Bronchial epithelial cell (primary cell): Measurements from ENCODE around the gene MCF2L2. TPM values are rescaled to one million over a fixed set of nuclear protein-coding genes. Genes with fewer than 3 reads are reported as not detected.
A peak's percentile ranks its signal among the peaks of the same experiment; 100 is the strongest.

ENCODE experiments used
- DNase-seq: peaks from one replicate; pipeline ENCODE4 v3.0.0-alpha.2; 2010; ENCODE audit warnings: low read depth
- FAIRE-seq: peaks from 2 replicates; lab custom pipeline; 2011; peaks lifted over from hg19 to GRCh38; lab: Jason Lieb, UNC
- H3K27me3 ChIP-seq: 2 replicates; pipeline ENCODE4 v1.5.1; 2011; ENCODE audit warnings: low read length; ENCODE audit not compliant: control insufficient read depth, insufficient read depth
- H3K36me3 ChIP-seq: 2 replicates; pipeline ENCODE4 v1.5.1; 2011; ENCODE audit warnings: low read length; ENCODE audit not compliant: control insufficient read depth, insufficient read depth
- H3K4me3 ChIP-seq: 2 replicates; pipeline ENCODE4 v1.5.1; 2011; ENCODE audit warnings: mild to moderate bottlenecking, low read depth, low read length, control low read depth
- total RNA-seq: library from RNA; depleted of rRNA; stranded (reverse); fragments of >200 nt; gene quantifications from 2 replicates; pipeline ENCODE4 v1.2.1, GENCODE V29; 2014
- TF ChIP-seq, protein P1 (sequence below): IDR thresholded peaks from 2 replicates; pipeline ENCODE4 v1.5.1; 2011; ENCODE audit warnings: mild to moderate bottlenecking, moderate library complexity, low read length, control low read depth, inconsistent platforms; ENCODE audit not compliant: insufficient read depth, severe bottlenecking

Gene MCF2L2
- total RNA-seq, 1 donor from 2014 or later = 0.26 TPM

DNA sequence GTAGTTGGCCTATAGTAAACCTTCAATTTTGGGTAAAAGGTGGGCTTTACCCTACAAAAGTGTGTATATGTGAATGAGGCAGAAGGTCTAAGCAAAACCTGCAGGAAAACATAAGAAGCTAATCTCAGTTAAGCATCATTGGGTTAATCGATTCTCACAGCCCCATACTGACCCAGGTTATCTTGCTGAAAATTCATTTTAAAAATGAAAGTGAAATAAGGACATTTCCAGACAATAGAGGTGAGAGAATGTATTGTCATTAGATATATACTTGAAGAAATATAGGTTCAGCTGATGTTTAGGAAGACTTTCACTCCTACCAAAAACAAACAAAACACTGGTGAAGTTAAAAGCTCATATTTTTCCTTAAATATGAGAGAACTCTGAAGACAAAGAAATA, 85.6 kb downstream of the MCF2L2 start:
- Histone ChIP-seq H3K36me3 (no peaks in the 10 kb centered on the region), H3K4me3 (no peak overlapping the region), H3K27me3 (no peaks in the 10 kb centered on the region)
- FAIRE-seq = no peak
- DNase-seq = no peak
- TF ChIP-seq, protein P1, sequence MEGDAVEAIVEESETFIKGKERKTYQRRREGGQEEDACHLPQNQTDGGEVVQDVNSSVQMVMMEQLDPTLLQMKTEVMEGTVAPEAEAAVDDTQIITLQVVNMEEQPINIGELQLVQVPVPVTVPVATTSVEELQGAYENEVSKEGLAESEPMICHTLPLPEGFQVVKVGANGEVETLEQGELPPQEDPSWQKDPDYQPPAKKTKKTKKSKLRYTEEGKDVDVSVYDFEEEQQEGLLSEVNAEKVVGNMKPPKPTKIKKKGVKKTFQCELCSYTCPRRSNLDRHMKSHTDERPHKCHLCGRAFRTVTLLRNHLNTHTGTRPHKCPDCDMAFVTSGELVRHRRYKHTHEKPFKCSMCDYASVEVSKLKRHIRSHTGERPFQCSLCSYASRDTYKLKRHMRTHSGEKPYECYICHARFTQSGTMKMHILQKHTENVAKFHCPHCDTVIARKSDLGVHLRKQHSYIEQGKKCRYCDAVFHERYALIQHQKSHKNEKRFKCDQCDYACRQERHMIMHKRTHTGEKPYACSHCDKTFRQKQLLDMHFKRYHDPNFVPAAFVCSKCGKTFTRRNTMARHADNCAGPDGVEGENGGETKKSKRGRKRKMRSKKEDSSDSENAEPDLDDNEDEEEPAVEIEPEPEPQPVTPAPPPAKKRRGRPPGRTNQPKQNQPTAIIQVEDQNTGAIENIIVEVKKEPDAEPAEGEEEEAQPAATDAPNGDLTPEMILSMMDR = no peak

DNA sequence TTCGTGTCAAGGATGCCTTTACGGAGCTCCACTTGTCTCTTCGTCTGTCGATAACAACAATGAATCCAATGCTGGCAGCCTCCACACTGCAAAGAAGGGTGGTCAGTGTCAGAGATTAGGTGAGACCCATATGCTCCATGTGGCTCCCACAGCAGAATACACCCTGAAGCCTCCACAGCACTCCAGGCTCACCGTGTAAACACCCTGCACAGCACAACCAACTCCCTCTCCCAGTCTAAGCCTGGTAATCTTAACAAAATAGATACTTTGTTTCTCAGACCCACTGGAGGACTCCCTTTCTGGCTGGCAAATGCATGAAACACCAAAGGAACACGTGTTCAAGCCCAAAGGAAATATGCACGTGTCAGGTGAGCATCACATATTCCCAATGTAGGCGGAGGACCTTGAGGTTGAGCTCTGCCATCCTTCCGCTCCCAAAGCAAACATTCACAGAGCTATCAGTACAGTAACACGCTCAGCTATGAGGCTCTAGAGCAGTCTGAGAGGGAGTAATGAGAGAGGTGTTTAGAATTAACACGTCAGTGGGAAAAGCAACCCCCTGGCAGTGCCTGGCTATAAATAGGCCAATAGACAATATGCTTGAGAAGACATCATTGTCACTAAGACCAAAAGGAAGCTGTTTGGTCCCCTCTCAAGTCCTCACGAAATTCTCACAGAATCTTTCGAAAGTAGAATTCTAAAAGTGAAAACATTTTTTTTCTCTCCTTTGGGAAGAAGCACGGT, 86.7 kb downstream of the MCF2L2 start:
- no peak for FAIRE-seq
- TF ChIP-seq, protein P1 = no peak
- no peaks in the 10 kb centered on the region for H3K36me3 ChIP-seq
- no peak for DNase-seq
- H3K27me3 ChIP-seq = no peaks in the 10 kb centered on the region
- no peak overlapping the region for H3K4me3 ChIP-seq

DNA sequence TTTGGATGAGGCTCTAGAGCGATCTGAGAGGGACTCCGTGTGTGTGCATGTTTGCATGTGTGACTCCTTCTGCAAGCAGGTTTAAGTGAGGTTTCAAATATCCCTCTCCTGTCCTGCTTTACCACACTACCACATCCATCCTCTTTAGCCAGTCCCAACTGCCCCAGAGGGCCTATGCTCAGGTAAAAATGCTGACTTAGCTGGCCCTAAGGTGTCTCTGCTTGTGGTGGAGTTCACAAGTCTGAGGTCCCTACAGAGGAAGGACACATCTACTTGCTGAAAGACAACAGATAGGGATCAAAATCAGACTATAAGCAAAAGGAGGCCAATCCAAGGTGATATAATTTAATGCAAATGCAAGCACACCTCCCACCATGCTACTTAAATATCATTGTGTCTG, 88.2 kb downstream of the MCF2L2 start:
- TF ChIP-seq, protein P1 = no peak
- Histone ChIP-seq H3K36me3 (no peaks in the 10 kb centered on the region), H3K4me3 (no peak overlapping the region), H3K27me3 (no peaks in the 10 kb centered on the region)
- no peak for DNase-seq
- no peak for FAIRE-seq

DNA sequence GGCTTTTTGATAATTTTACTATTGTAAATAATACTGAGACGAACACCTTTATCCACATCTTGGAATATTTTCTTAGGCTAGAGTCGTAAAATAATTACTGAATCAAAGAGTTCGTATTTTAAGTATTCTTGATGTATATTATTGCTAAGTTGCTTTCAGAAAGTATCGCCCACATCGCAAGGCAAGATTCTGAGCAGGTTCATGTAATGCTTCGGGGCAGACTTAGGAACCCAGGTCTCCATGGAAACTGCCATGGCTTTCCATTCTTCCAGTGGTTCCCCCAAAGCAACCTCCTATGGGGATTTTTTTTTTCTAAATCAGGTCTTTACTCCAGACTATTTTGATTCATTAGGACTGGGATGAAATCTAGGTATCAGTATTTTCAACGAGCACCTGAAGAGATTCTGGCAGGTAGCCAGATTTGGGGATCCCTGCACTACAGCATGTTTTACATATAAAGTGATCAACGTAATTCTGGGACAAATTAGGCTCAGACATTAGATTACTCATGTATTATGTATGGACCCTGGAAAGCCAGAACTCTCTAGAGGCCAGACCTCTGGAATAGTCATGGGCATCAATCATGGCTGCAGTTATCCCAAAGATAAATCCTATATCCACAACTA, 88.8 kb downstream of the MCF2L2 start:
- DNase-seq = no peak
- FAIRE-seq = no peak
- TF ChIP-seq, protein P1 = no peak
- Histone ChIP-seq H3K27me3 (no peaks in the 10 kb centered on the region), H3K4me3 (no peak overlapping the region), H3K36me3 (no peaks in the 10 kb centered on the region)

DNA sequence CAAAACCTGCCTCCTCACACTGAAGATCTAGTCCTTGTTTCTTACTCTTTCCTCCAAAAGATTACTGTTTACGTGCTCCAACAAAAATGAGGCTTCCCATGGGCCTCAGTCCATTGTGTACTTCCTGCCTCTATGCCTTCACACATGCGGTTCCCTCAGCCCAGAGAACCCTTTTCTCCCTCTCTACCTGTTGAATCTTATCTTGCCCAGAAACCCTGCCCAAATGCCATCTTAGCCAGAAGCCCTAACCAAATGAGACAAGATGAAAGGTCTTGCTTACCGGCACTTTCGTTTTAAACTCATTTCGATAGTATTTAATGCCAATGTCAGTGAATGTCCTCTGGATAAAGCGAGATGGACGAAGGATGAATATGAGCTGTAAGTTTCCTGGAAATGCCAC, 89.9 kb downstream of the MCF2L2 start:
- FAIRE-seq = peak; percentile 18
- no peak for DNase-seq
- TF ChIP-seq, protein P1 = no peak
- no peak overlapping the region for H3K4me3 ChIP-seq
- H3K36me3 ChIP-seq = no peaks in the 10 kb centered on the region
- H3K27me3 ChIP-seq = no peaks in the 10 kb centered on the region
